GM06990 (cell line): ENCODE data around the gene NHERF1.

Experiments
- DNase-seq: peaks from one replicate; pipeline ENCODE4 v3.0.0-alpha.2; 2011; ENCODE audit not compliant: insufficient read length; ENCODE audit errors: extremely low read depth
- H3K27me3 ChIP-seq: replicated peaks from 2 replicates; pipeline ENCODE4 v1.6.0; 2011; ENCODE audit warnings: low read length; ENCODE audit not compliant: control insufficient read depth, insufficient read depth
- H3K36me3 ChIP-seq: 2 replicates; pipeline ENCODE4 v1.5.1; 2011; ENCODE audit warnings: low read length; ENCODE audit not compliant: control insufficient read depth, insufficient read depth
- H3K4me3 ChIP-seq: replicated peaks from 2 replicates; pipeline ENCODE4 v1.5.1; 2011; ENCODE audit warnings: low read depth, mild to moderate bottlenecking, control low read depth, low read length
- CTCF ChIP-seq: IDR thresholded peaks from 2 replicates; pipeline ENCODE4 v1.5.1; 2011; ENCODE audit warnings: low read length, control low read depth, mild to moderate bottlenecking, inconsistent platforms; ENCODE audit not compliant: insufficient read depth, poor library complexity, severe bottlenecking

NHERF1 gene

DNA sequence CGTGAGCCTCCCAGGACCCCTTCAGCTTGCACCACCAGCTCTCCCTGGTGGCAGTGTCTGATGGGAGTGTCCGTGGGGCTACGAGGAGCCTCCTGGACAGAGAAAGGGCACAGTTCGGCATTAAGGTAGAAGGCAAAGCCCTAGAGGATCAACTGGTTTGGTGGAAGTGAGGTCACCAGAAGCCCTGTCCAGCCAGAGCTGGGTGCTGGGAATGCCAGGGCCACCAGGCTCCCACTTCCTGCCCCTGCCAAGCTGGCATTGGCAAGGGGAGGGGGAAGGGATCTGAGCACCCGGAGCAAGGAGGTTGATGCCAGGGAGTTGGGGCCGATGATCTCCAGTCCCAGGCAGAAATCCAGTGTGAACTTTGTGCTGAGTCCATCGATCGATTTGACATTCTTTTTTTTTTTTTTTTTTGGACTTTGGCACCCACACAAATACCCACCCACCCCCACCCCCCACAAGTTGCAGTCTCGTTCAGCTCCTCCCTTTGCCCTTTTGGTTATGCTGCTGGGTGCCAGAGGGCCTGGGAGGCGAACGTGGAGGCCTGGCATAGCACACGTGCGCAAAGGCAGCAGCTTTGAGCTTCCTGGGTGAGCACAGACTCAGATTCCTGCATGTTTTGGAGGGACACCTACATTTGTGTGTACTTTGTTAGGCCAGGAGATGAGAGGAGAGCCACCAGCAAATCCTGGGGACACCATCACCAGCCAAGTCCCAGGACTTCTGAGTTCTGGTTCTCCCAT is 2.1 kb downstream of the NHERF1 start:
- DNase-seq = no peak
- Histone ChIP-seq H3K4me3 (peak overlapping the region; percentile 92), H3K36me3 (no peaks in the 10 kb centered on the region; the same call in 1 of the 2 replicates), H3K27me3 (no peaks in the 10 kb centered on the region)
- TF ChIP-seq CTCF = no peak

DNA sequence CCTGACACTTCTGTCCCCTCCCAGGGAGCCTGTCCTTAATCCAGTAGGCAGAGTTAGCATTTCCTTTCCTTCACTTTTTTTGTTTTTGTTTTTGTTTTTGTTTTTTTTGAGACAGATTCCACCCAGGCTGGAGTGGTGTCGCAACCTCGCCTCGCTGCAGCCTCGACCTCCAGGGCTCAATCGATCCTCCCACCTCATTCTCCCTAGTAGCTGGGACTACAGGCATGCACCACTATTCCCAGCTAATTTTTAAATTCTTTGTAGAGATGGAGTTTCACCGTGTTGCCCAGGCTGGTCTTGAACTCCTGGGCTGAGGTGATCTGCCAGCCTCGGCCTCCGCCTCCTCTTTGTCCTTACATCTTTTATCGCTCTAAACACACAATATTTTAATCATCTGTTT is 4.0 kb downstream of the NHERF1 start:
- no peak for TF ChIP-seq CTCF
- DNase-seq = no peak
- Histone ChIP-seq H3K27me3 (no peaks in the 10 kb centered on the region), H3K4me3 (no peak overlapping the region), H3K36me3 (no peaks in the 10 kb centered on the region; the same call in 1 of the 2 replicates)

- TF ChIP-seq CTCF = no peak
- no peak for DNase-seq
- Histone ChIP-seq H3K27me3 (no peaks in the 10 kb centered on the region), H3K4me3 (no peak overlapping the region), H3K36me3 (no peaks in the 10 kb centered on the region; the same call in 1 of the 2 replicates)
Observed at GRCh38 chr17:74752822-74753401, 4.5 kb downstream of the NHERF1 start.

GRCh38 chr17:74754832-74755231 is 6.4 kb downstream of the NHERF1 start:
- no peaks in the 10 kb centered on the region for H3K27me3 ChIP-seq

DNA sequence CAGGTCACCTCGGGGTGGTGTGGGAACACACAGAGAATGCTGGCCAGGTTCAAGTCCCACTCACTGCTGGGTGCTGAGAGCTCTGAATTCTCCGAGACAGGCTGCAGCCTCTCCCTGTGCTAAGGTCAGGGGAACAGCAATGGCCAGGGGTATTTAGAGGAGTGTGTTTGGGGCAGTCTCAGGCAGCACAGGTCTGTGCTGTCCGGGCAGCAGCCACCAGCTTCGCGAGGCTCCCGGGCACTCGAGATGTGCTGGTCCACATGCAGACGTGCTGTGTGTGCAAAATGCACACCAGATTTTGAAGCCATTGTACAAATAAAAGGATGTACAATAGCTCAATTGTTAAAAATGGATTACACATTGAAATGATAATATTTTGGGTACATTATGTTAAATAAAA is 7.1 kb downstream of the NHERF1 start:
- no peak for DNase-seq
- Histone ChIP-seq H3K27me3 (no peaks in the 10 kb centered on the region), H3K4me3 (no peak overlapping the region), H3K36me3 (no peaks in the 10 kb centered on the region; the same call in 1 of the 2 replicates)
- no peak for TF ChIP-seq CTCF

More at GRCh38 chr17:74754832-74755231, 6.4 kb downstream of the NHERF1 start:
- Histone ChIP-seq H3K4me3 (no peak overlapping the region), H3K36me3 (no peaks in the 10 kb centered on the region; the same call in 1 of the 2 replicates)
- TF ChIP-seq CTCF = no peak
- DNase-seq = no peak
